SK-N-SH (cell line): ENCODE results near the gene PTGIR. TPM values are rescaled to one million over a fixed set of nuclear protein-coding genes. Genes with fewer than 3 reads are reported as not detected.

Experiments used
- CTCF ChIA-PET: fragments of 300-600, 350-600 bp; formaldehyde crosslinking; extraction: SDS; loops from one replicate; lab custom pipeline; 2021; lab: Yijun Ruan, JAX
- POLR2A ChIA-PET: fragments of 350-600 bp; sonication (Branson Sonifier 250); formaldehyde crosslinking; extraction: SDS; loops from one replicate; lab custom pipeline; 2020; ENCODE audit warnings: antibody characterized with exemption, inconsistent platforms; lab: Yijun Ruan, JAX
- DNase-seq: peaks from one replicate; pipeline ENCODE4 v3.0.0; 2012
- H2AFZ ChIP-seq: fragments of 200-600 bp; sonication (generic); 2 replicates; pipeline ENCODE4 v1.8.1; 2016; ENCODE audit warnings: antibody characterized with exemption, mild to moderate bottlenecking, low read depth
- H3F3A ChIP-seq: fragments of 200-600 bp; sonication (generic); replicated peaks from 2 replicates; pipeline ENCODE3; 2016; ENCODE audit warnings: antibody characterized with exemption, mild to moderate bottlenecking; ENCODE audit not compliant: insufficient read depth
- H3K27ac ChIP-seq, 2 experiments: fragments of 200-500 bp in 1 of 2; fragments of 200-600 bp in 1 of 2; sonication (Bioruptor generic) in 1 of 2; sonication (generic), shearing (Covaris generic) in 1 of 2; 2 replicates each; pipeline versions ENCODE4 v1.5.1 to v1.6.1; 2014 to 2016; ENCODE audit warnings: low read depth in 2 of 2, inconsistent platforms in 1 of 2, low read length in 1 of 2, mild to moderate bottlenecking in 1 of 2, mixed read lengths in 1 of 2
- H3K27me3 ChIP-seq: fragments of 200-600 bp; sonication (generic), shearing (Covaris generic); 2 replicates; pipeline ENCODE4 v1.6.1; 2016; ENCODE audit warnings: mixed run types; ENCODE audit not compliant: insufficient read depth
- H3K36me3 ChIP-seq, 2 experiments: fragments of 200-500 bp in 1 of 2; fragments of 200-600 bp in 1 of 2; sonication (Bioruptor generic) in 1 of 2; sonication (generic) in 1 of 2; replicated peaks in 1 of 2; 2 replicates each; pipeline versions ENCODE3 to v1.5.1; 2014 to 2016; ENCODE audit warnings: low read length in 1 of 2, mild to moderate bottlenecking in 1 of 2; ENCODE audit not compliant: insufficient read depth in 2 of 2, control insufficient read depth in 1 of 2
- H3K4me1 ChIP-seq, 2 experiments: fragments of 200-500 bp in 1 of 2; fragments of 200-600 bp in 1 of 2; sonication (Bioruptor generic) in 1 of 2; sonication (generic), shearing (Covaris generic) in 1 of 2; 2 replicates each; pipeline versions ENCODE4 v1.5.1 to v1.6.1; 2014 to 2016; ENCODE audit warnings: low read depth in 1 of 2, low read length in 1 of 2, mixed run types in 1 of 2; ENCODE audit not compliant: insufficient read depth in 2 of 2, control insufficient read depth in 1 of 2
- H3K4me2 ChIP-seq: fragments of 200-600 bp; sonication (generic), shearing (Covaris generic); 2 replicates; pipeline ENCODE4 v1.6.1; 2017; ENCODE audit warnings: mixed run types
- H3K4me3 ChIP-seq, 2 experiments: fragments of 200-500 bp in 1 of 2; fragments of 200-600 bp in 1 of 2; sonication (Bioruptor generic) in 1 of 2; sonication (generic), shearing (Covaris generic) in 1 of 2; 2 replicates each; pipeline versions ENCODE4 v1.5.1 to v1.8.1; 2014 to 2016; ENCODE audit warnings: low read depth in 2 of 2, inconsistent platforms in 1 of 2, low read length in 1 of 2, mild to moderate bottlenecking in 1 of 2, mixed read lengths in 1 of 2, moderate library complexity in 1 of 2
- H3K79me2 ChIP-seq: fragments of 200-600 bp; sonication (generic); 2 replicates; pipeline ENCODE4 v1.8.1; 2017; ENCODE audit warnings: mild to moderate bottlenecking; ENCODE audit not compliant: insufficient read depth
- H3K9ac ChIP-seq: fragments of 200-600 bp; sonication (generic); 2 replicates; pipeline ENCODE4 v1.6.1; 2017; ENCODE audit warnings: mixed run types
- H3K9me2 ChIP-seq: fragments of 200-600 bp; sonication (generic); 2 replicates; pipeline ENCODE4 v1.6.1; 2017; ENCODE audit warnings: mixed run types
- H3K9me3 ChIP-seq: fragments of 200-600 bp; sonication (generic); 2 replicates; pipeline ENCODE4 v1.6.1; 2017; ENCODE audit warnings: mixed run types, mild to moderate bottlenecking, moderate library complexity
- H4K20me1 ChIP-seq: fragments of 200-600 bp; sonication (generic); 2 replicates; pipeline ENCODE4 v1.6.1; 2017; ENCODE audit warnings: mild to moderate bottlenecking, mixed run types; ENCODE audit not compliant: insufficient read depth
- GABPA ChIP-seq: IDR thresholded peaks from 2 replicates; pipeline ENCODE4 v1.4.0; 2012; ENCODE audit warnings: low read depth, mild to moderate bottlenecking
- JUND ChIP-seq: IDR thresholded peaks from 2 replicates; pipeline ENCODE4 v1.4.0; 2012
- MEF2A ChIP-seq: IDR thresholded peaks from 2 replicates; pipeline ENCODE4 v1.4.0; 2012; ENCODE audit warnings: low read depth, borderline replicate concordance
- MXI1 ChIP-seq: IDR thresholded peaks from 2 replicates; pipeline ENCODE4 v1.6.1; 2012; ENCODE audit warnings: mild to moderate bottlenecking, low read depth, low read length, improper control_type of control experiment
- NRF1 ChIP-seq: IDR thresholded peaks from 2 replicates; pipeline ENCODE4 v1.6.1; 2012; ENCODE audit warnings: low read depth, mild to moderate bottlenecking, low read length
- POLR2AphosphoS5 ChIP-seq: IDR thresholded peaks from 2 replicates; pipeline ENCODE4 v1.6.1; 2012; ENCODE audit warnings: low read depth, low read length
- RFX5 ChIP-seq: IDR thresholded peaks from 2 replicates; pipeline ENCODE4 v1.6.1; 2012; ENCODE audit warnings: mild to moderate bottlenecking, improper control_type of control experiment, low read length
- RXRA ChIP-seq: IDR thresholded peaks from 2 replicates; pipeline ENCODE4 v1.4.0; 2012; ENCODE audit warnings: low read depth, mild to moderate bottlenecking, borderline replicate concordance
- TAF1 ChIP-seq: IDR thresholded peaks from 2 replicates; pipeline ENCODE4 v1.6.1; 2012; ENCODE audit warnings: low read depth, mild to moderate bottlenecking, low read length, moderate library complexity, borderline replicate concordance
- WGBS: methylation state at CpG from one replicate; pipeline ENCODE4 v1.1.6; 2017; ENCODE audit warnings: low lambda C conversion rate; 5-methylcytosine and 5-hydroxymethylcytosine counted together
- polyA plus RNA-seq, 3 experiments: library from polyadenylated mRNA; depleted of rRNA; stranded (reverse); fragments of >200 nt; gene quantifications; 2 replicates each; pipeline ENCODE4 v1.2.3, GENCODE V29; 2012
- TF ChIP-seq, protein P1 (sequence below): fragments of 150-350 bp; IDR thresholded peaks from 2 replicates; pipeline ENCODE4 v1.6.1; 2016; ENCODE audit warnings: mild to moderate bottlenecking, low read depth, low read length
- TF ChIP-seq, protein P2 (sequence below): fragments of 150-350 bp; IDR thresholded peaks from 2 replicates; pipeline ENCODE4 v1.6.1; 2017; ENCODE audit warnings: antibody characterized with exemption, low read length, low read depth, borderline replicate concordance
- TF ChIP-seq, protein P3 (sequence below): IDR thresholded peaks from 2 replicates; pipeline ENCODE4 v1.4.0; 2012; ENCODE audit warnings: low read depth, borderline replicate concordance
- TF ChIP-seq, protein P4 (sequence below): IDR thresholded peaks from 2 replicates; pipeline ENCODE4 v1.6.1; 2012; ENCODE audit warnings: mild to moderate bottlenecking, low read depth, low read length, moderate library complexity

PTGIR gene
- polyA plus RNA-seq, 1 of the 3 experiments (the other 2 are of a cell fraction) = 2.5 TPM

DNA sequence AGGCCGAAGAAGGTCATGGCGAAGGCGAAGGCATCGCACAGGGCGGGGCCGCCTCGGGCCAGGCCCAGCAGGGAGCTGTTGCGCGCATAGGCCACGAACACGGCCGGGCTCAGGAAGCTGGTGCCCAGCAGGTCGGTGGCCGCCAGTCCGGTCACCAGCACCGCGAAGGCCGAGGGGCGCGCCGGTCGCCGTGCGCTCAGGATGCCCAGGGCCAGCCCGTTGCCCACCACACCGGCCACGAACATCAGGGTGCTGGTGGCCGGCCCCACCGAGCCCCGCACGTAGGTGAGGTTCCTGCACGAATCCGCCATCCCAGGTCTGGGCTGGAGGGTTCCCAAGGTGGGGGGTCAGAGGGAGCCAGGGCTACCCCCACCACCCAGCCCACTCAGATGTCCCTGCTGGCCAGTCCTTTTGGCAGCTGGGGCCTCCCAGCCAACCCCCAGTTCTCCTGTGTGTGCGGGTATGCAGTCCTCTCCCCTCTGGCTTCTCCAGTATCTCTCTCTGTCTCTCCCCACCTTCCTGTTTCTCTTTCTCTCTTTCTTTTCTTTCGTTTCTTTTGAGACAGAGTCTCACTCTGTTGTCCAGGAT is 880 bp downstream of the PTGIR start:
- no peaks in the 10 kb centered on the region for H3K9me2 ChIP-seq
- peak overlapping the region; percentile 56 for H3K4me2 ChIP-seq
- no peaks in the 10 kb centered on the region for H3K27me3 ChIP-seq
- H3K4me1 ChIP-seq = peaks cover 16 to 70% of the 10 kb centered on the region in 2 experiments
- no peaks in the 10 kb centered on the region for H3K9me3 ChIP-seq
- H3K4me3 ChIP-seq = peak overlapping the region in 1 of 2 experiments; percentile 52; a peak in 1 of 4 replicates
- no peak overlapping the region for H2AFZ ChIP-seq
- no peak for DNase-seq
- H3K27ac ChIP-seq = peak overlapping the region in 1 of 2 experiments; percentile 97; a peak in 2 of 4 replicates
- H3K9ac ChIP-seq = no peak overlapping the region
- WGBS = 95% methylated on average over 9 of the region's 35 CpGs
- TF ChIP-seq MXI1 = no peak
- no peak for TF ChIP-seq MEF2A
- TF ChIP-seq NRF1 = no peak
- TF ChIP-seq, protein P1, sequence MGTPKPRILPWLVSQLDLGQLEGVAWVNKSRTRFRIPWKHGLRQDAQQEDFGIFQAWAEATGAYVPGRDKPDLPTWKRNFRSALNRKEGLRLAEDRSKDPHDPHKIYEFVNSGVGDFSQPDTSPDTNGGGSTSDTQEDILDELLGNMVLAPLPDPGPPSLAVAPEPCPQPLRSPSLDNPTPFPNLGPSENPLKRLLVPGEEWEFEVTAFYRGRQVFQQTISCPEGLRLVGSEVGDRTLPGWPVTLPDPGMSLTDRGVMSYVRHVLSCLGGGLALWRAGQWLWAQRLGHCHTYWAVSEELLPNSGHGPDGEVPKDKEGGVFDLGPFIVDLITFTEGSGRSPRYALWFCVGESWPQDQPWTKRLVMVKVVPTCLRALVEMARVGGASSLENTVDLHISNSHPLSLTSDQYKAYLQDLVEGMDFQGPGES = no peak
- no peak for TF ChIP-seq GABPA
- TF ChIP-seq TAF1 = no peak
- no peak for TF ChIP-seq POLR2AphosphoS5
- TF ChIP-seq, protein P2, sequence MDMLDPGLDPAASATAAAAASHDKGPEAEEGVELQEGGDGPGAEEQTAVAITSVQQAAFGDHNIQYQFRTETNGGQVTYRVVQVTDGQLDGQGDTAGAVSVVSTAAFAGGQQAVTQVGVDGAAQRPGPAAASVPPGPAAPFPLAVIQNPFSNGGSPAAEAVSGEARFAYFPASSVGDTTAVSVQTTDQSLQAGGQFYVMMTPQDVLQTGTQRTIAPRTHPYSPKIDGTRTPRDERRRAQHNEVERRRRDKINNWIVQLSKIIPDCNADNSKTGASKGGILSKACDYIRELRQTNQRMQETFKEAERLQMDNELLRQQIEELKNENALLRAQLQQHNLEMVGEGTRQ = no peak
- TF ChIP-seq, protein P3, sequence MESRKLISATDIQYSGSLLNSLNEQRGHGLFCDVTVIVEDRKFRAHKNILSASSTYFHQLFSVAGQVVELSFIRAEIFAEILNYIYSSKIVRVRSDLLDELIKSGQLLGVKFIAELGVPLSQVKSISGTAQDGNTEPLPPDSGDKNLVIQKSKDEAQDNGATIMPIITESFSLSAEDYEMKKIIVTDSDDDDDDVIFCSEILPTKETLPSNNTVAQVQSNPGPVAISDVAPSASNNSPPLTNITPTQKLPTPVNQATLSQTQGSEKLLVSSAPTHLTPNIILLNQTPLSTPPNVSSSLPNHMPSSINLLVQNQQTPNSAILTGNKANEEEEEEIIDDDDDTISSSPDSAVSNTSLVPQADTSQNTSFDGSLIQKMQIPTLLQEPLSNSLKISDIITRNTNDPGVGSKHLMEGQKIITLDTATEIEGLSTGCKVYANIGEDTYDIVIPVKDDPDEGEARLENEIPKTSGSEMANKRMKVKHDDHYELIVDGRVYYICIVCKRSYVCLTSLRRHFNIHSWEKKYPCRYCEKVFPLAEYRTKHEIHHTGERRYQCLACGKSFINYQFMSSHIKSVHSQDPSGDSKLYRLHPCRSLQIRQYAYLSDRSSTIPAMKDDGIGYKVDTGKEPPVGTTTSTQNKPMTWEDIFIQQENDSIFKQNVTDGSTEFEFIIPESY = no peak
- no peak for TF ChIP-seq RFX5
- no peak for TF ChIP-seq RXRA
- TF ChIP-seq, protein P4, sequence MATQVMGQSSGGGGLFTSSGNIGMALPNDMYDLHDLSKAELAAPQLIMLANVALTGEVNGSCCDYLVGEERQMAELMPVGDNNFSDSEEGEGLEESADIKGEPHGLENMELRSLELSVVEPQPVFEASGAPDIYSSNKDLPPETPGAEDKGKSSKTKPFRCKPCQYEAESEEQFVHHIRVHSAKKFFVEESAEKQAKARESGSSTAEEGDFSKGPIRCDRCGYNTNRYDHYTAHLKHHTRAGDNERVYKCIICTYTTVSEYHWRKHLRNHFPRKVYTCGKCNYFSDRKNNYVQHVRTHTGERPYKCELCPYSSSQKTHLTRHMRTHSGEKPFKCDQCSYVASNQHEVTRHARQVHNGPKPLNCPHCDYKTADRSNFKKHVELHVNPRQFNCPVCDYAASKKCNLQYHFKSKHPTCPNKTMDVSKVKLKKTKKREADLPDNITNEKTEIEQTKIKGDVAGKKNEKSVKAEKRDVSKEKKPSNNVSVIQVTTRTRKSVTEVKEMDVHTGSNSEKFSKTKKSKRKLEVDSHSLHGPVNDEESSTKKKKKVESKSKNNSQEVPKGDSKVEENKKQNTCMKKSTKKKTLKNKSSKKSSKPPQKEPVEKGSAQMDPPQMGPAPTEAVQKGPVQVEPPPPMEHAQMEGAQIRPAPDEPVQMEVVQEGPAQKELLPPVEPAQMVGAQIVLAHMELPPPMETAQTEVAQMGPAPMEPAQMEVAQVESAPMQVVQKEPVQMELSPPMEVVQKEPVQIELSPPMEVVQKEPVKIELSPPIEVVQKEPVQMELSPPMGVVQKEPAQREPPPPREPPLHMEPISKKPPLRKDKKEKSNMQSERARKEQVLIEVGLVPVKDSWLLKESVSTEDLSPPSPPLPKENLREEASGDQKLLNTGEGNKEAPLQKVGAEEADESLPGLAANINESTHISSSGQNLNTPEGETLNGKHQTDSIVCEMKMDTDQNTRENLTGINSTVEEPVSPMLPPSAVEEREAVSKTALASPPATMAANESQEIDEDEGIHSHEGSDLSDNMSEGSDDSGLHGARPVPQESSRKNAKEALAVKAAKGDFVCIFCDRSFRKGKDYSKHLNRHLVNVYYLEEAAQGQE = no peak
- no peak for TF ChIP-seq JUND
- POLR2A ChIA-PET = no interaction called here
- CTCF ChIA-PET = interaction anchor here (0.9 to 6.2 kb wide), 2 partner anchors 39 to 82 kb away, joined by 3 to 52 read pairs; partner anchors contain the start of gene DACT3
- H4K20me1 ChIP-seq = no peaks in the 10 kb centered on the region
- no peaks in the 10 kb centered on the region for H3K79me2 ChIP-seq
- H3F3A ChIP-seq = peaks cover 14% of the 10 kb centered on the region
- no peaks in the 10 kb centered on the region for H3K36me3 ChIP-seq
